OCI-LY7 (cell line): ENCODE measurements around the gene ZFAND2A.

Experiments
- EZH2phosphoT487 ChIP-seq: fragments of 200-600 bp; sonication (generic); IDR thresholded peaks from 2 replicates; pipeline ENCODE4 v1.6.1; 2018; ENCODE audit warnings: low read depth, borderline replicate concordance, mild to moderate bottlenecking, mixed run types, antibody characterized with exemption, low read length, moderate library complexity, mixed read lengths
- TF ChIP-seq, protein P1 (sequence below): fragments of 200-600 bp; sonication (generic); conservative IDR thresholded peaks from 2 replicates; pipeline ENCODE4 v1.5.1; 2014; ENCODE audit warnings: mild to moderate bottlenecking, antibody characterized with exemption, low read length, moderate library complexity, mixed read lengths

DNA sequence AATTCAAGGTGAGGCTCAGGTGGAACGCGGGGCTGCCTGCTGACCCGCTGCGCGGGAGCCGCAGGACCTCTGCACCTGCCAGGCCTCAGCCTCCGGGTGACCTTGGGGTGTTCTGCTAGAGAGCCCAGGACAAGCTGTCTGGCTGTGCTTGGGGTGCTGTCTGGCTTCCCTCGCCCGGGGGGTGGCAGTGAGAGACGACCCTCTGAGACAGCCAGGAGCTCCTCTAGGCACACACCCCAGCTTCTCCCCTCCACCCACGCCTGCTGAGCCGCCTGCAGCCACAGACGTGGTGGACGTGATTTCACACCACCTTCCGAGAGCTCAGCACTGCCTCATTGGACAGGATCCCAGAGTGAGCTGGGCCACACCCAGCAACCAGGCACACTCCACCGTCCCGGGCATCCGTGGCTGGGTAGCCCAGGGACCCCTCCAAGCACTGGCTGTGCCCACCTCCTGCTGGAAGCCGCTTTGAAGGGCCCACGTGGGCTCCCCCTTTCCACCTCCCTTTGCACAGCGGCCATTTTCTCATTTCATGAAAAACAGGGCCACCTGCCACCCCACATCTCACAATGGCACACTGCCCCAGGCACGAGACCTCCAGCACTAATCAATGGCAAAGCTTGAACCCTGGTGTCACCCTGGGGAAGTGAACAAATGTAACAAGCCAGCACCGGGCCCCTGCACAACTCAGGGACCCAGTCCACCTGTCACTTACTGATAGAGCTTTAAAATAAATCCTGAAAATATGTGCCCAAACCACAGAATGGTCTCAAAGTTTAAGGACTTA, 35.0 kb downstream of the ZFAND2A start:
- TF ChIP-seq, protein P1, sequence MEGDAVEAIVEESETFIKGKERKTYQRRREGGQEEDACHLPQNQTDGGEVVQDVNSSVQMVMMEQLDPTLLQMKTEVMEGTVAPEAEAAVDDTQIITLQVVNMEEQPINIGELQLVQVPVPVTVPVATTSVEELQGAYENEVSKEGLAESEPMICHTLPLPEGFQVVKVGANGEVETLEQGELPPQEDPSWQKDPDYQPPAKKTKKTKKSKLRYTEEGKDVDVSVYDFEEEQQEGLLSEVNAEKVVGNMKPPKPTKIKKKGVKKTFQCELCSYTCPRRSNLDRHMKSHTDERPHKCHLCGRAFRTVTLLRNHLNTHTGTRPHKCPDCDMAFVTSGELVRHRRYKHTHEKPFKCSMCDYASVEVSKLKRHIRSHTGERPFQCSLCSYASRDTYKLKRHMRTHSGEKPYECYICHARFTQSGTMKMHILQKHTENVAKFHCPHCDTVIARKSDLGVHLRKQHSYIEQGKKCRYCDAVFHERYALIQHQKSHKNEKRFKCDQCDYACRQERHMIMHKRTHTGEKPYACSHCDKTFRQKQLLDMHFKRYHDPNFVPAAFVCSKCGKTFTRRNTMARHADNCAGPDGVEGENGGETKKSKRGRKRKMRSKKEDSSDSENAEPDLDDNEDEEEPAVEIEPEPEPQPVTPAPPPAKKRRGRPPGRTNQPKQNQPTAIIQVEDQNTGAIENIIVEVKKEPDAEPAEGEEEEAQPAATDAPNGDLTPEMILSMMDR: no peak
- TF ChIP-seq EZH2phosphoT487: no peak
